Activated gamma-delta T cell (primary cell): ENCODE measurements around the gene ACTMAP.
"Not testable (repeated sequence)": the region's sequence is repeated elsewhere in the genome, so short reads cannot be mapped to it uniquely, and the experiment has no call there.

Source experiments
- DNase-seq: peaks from one replicate; lab custom pipeline; 2025; lab: John Stamatoyannopoulos, UW

Gene ACTMAP

DNA sequence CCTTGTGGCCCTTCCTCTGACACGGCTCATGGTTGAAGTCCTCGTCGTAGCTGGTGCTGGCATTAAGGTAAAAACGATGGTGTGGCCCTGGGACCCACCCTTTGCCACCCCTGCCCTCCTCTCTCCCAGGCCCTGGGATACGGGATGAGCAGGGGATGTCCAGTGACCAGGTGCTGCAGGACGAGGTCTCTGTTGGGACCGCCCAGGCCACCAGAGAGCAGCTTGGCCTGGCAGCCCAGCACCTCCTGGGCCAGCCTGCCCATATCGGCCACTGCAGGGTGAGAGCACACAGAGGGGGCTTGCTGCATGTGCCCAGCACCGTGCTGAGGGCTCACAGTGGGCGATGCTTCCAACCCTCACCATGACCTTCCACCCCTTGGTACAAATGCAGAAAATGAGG, 6.4 kb downstream of the ACTMAP start:
- DNase-seq = no peak

DNA sequence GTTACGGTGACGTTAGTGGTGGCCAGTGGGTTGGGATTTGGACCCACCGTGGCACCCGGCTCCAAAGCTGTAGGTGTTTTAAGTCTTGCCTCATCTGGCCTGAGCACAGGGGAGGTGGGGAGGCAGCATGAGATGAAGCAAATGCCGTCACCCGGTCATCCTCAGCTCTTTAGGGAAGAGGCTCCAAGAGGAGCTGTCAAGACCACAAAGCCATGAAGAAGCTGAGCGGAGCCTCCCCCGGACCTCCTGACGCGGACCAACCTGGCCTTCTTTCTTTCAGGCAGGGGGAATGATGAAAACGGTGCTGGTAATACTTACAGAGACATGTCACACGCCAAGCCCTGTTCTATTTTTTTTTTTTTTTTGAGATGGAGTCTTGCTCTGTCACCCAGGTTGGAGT, 7.4 kb downstream of the ACTMAP start:
- no peak for DNase-seq

DNA sequence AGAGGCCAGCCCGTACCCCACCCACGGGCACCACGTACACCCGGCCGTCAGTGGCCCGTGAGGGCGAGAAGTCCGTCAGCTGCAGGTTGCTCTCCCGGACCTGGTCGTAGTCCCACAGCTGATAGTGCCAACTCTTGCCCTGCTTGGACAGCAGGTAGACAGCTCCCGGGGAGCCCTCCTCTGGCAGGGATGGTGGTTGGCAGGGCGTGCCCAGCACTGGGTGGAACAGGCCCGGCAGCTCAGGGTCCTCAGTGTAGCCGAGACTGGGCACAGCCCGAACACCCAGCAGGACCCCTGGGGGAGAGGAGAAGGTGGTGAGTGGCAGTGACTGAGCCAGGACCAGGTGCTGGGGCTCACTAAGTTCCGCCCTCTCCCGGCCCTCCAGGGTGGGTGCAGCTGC, 7.8 kb downstream of the ACTMAP start:
- no peak for DNase-seq

DNA sequence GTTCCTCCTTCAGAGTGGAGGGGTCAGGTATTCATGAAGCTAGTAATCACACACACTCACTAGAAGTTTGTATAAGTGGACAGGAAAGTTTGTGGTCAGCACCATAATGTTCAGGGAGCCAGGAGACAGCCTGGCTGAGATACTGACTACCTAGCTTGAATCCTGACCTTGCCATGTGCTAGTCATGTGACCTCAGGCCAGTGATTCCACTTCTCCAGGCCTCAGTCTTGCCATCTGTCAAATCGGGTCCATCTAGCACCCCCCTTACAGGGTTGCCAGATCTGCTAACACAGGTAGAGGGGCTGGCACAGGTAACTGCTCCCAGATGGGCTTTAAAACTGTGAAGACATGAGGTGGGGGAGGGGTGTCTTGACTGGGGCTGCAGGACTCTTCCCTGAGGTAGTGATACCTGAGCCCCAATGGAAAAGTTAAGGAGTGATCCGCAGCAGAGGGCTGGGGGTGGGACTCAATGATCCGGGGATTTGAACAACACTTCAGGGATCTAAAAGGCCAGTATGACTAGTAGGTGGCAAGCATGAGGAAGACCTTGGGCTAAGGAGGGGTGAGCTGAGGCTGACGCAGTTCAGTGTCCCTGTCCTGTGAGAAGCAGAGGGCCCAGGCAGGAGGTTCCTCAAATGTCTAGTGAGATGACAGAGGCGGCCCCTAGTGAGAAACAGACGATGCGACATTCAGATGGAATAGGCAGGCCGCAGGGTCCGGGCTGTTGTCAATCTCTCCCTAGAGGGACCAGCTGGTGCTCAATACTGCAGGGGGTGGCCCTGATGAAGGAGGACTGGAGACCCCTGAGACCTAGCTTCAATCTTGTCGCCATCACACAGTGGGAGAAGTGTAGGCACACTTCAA, 8.5 kb downstream of the ACTMAP start:
- DNase-seq = no peak

DNA sequence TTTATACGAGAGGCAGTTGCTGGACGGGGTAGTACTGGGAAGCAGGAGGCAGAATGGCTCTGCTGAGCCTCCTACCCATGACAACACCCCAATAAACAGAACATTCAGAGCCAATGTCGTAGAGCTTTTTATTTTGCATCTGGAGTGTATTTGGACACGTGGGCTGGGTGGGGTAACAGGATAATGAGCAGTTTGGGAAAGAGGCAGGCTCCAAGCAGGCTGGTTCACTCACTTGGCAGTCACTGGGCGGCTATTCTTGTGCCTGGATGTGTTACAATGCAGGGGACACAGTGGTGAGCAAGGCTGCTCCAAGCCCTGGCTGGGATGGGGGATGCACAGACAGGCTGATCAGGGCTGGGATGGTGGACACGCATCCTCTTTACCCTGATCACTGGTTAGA, 9.5 kb downstream of the ACTMAP start:
- no peak for DNase-seq

GRCh38 chr19:40739871-40740703, 10.2 kb downstream of the ACTMAP start:
- DNase-seq = no peak

DNA sequence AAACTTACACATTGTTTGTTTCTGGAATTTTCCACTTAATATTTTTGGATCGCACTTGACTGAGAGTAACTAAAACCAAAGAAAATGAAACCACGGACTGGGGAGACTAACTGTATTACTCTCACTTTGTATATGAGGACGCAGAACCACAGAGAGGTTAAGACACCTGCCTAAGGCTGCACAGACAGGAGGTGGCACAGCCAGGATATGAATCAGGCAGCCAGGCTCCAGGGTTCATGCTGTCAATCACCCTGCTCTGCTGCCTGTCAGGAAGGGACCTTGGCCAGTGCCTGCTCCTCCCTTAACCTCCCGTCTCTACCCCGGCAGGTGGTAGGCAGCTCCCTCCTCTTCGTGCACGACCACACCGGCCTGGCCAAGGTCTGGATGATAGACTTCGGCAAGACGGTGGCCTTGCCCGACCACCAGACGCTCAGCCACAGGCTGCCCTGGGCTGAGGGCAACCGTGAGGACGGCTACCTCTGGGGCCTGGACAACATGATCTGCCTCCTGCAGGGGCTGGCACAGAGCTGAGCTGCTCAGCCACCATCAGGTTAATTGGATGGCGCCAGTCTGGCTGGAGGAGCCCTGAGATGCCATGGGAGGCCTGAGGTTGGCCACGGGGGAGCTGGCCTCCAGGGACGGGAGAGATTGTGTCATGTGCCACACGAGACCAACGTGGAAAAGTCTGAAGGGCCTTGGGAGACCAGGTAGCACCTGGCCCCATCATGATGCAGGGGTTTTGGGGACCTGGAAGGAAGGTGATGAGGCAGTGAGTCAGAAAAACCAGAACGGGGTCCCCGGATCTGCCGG, 11.0 kb downstream of the ACTMAP start:
- no peak for DNase-seq

- no peak for DNase-seq
These were observed 13.1 kb downstream of the ACTMAP start for GRCh38 chr19:40737102-40737644.

DNA sequence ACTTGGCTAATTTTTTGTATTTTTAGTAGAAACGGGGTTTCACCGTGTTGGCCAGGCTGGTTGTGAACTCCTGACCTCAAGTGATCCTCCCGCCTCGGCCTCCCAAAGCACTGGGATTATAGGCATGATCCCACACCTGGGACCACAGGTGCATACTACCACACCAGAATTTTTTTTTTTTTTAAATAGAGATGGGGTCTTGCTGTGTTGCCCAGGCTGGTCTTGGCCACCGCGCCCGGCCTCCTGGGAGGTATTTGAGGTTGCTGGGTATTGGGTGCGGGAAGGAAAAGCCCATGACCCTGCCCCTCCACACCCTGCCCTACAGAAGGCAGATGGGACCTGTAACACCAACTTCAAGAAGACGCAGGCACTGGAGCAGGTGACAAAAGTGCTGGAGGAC, 13.6 kb downstream of the ACTMAP start:
- no peak for DNase-seq

DNA sequence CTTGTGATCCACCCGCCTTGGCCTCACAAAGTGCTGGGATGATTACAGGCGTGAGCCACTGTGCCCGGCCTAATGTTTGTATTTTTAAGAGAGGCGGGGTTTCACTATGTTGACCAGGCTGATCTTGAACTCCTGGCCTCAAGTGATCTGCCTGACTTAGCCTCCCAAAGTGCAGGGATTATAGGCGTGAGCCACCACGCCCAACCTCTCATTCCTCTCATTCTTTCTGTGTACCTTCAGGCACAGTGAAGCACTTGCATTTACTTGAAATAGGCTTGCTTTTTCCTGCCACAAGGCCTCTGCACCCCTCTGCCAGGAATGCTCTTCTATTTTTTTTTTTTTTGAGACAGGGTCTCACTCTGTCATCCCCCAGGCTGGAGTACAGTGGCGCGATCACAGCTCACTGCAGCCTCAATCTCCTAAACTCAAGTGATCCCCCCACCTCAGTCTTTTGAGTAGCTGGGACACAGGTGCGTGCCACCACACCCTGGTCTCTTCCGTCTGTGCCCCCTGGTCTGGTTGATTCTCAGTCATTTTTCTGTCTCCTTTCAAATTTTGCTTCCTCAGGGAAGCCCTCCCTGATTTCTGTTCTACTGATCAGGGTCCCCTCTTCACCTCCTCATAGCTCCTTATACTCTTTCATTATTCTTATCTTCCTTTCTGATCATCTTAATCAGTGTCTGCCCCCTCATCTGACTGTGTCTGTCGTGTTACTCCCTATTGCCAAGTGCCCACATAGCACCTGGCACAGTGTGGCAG, 15.1 kb downstream of the ACTMAP start:
- DNase-seq = no peak

DNA sequence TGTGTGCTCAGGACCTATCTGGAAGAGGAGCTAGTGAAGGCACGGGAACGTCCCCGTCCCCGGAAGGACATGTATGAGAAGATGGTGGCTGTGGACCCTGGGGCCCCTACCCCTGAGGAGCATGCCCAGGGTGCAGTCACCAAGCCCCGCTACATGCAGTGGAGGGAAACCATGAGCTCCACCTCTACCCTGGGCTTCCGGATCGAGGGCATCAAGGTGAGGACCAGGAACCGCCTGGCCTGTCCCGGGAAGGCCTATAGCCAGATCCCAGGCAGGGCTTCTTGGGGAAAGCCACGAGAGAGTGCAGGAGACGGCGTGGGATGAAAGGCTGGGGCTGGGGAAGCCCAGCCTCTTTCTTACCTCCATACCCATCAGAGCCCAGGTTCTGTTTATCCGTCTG, 17.1 kb downstream of the ACTMAP start:
- DNase-seq = no peak

DNA sequence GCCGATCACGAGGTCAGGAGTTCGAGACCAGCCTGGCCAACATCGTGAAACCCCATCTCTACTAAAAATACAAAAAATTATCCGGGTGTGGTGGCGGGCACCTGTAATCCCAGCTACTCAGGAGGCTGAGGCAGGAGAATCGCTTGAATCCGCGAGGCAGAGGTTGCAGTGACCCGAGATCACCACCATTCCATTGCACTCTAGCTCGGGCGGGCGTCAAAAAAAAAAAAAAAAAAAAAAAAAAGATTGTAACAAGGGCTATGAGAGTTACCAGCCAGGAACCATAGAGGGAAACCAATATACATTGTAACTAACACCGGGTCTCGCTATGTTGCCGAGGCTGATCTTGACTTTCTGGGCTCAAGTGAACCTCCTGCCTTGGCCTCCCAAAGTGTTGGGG, 18.0 kb downstream of the ACTMAP start:
- not testable (repeated sequence) for DNase-seq

GRCh38 chr19:40730065-40730464, 20.2 kb downstream of the ACTMAP start:
- not testable (repeated sequence) for DNase-seq

DNA sequence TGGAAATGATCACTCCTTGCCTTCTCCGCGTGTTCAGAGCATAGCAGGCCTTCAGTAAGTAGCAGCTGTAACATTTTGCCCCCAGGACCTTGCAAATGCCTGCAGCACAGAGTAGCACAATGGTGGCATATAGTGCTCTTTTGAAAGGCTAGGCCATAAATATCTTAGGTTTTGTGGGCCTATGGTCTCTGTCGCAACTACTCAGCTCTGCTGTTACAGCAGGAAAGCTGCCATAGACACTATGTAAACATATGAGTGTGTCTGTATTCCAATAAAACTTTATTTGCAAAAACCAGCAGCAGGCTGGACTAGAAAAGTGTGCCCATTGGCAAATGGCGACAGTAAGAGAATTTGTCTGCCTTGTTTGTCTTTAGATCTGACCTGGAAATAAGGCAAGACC, 24.0 kb downstream of the ACTMAP start:
- no peak for DNase-seq

DNA sequence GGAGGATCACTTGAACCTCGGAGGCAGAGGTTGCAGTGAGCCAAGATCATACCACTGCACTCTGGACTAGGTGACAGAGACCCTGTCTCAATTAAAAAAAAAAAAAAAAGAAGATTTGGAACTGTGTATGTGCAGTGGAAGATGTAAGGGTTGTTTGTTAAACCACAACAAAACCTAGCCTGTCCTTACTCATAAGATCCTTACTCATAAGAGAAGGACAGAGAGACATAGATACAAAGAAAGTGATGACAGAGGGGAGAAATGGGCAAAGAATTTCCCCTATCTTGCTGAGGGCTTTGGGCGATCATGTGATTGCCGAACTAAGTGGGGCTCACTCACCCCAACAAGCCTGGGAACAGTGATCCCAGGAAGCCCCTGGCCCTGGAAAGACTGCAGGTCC, 25.4 kb downstream of the ACTMAP start:
- DNase-seq = no peak

DNA sequence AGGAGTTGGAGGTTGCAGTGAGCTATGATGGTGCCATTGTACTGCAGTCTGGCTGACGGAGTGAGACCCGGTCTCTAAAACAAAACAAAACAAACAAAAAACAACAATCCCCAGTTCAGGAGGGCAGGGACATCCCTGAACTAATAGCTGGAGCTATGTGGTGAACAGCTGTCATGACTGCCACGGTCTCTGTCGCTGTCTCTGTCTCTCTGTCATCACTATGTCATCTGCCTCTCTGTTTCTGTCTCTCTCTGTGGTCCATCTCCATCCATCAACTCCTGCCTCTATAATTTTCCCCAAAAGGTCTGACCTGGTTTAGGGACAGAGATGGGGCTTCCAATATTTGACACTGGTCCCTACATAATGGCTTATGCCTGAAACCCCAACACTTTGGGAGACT, 26.0 kb downstream of the ACTMAP start:
- DNase-seq = no peak

DNA sequence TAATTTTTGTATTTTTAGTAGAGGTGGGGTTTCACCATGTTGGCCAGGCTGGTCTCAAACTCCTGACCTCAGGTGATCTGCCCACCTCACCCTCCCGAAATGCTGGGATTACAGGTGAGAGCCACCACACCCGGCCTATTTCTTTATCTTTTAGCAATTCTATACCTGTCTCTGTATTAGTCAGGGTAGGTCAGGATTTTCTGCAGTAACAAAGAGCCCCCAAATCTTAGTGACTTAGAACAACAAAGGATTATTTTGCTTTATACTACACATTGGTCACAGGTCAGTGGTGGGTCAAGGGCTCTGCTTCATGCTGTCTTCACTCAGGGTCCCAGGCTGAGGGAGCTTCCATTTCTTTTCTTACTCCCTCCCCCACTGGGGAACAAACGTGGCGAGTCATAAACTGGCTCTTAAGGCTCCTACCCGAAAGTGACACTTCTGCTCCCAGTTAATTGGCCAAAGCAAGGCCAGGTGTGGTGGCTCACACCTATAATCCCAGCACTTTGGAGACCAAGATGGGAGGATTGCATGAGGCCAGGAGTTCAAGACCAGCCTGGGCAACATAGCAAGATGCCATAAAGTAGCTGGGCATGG, 26.5 kb downstream of the ACTMAP start:
- DNase-seq = no peak

GRCh38 chr19:40721936-40722661, 28.2 kb downstream of the ACTMAP start:
- no peak for DNase-seq

GRCh38 chr19:40721140-40721486, 29.2 kb downstream of the ACTMAP start:
- no peak for DNase-seq

DNA sequence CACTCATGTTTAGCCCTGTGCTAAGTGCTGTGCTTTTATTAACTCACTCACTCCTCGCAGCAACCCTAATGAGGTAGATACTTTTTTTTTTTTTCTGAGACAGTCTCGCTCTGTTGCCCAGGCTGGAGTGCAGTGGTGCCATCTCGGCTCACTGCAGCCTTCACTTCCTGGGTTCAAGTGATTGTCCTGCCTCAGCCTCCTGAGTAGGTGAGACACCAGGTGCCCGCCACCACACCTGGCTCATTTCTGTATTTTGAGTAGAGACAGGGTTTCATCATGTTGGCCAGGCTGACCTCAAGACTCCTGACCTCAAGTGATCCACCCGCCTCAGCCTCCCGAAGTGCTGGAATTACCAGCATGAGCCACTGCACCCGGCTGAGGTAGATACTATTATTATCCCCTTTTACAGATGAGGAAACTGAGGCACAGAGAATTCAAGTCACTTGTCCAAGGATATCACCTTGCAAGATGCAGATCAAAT, 30.8 kb downstream of the ACTMAP start:
- DNase-seq = no peak
